ENCODE measurements around the gene PLD1. TPM values are rescaled to one million over a fixed set of nuclear protein-coding genes. Genes with fewer than 3 reads are reported as not detected.

Gene PLD1
- total and polyA plus RNA-seq, 4 donors: 4.9 to 31.5 (median 18.6) TPM

DNA sequence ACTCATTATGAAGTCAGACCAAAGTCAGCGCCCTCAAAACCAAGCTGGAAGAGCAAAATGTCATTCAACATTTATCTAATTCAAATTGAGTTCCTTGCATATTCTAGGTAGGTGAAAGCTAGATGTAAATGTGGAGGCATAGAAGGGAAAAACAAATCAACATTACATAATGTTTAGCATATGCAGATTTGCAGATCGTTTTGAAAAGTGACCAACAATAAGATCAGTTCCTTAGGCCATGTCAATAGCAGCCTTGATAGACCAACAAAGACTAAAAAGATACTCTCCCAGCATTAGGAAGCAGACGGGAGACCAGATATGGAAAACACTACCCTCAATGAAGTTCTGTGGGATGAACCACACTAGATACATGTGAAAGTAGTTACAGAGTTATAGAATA, 83.0 kb downstream of the PLD1 start:
- Histone ChIP-seq H3K4me1 (ENCODE audit: control insufficient read depth in 4 of 4, insufficient read depth in 4 of 4, low read length in 3 of 4) (no peaks in the 10 kb centered on the region), H3K27ac (ENCODE audit: low read depth in 1 of 2, low read length in 2 of 2) (no peak overlapping the region), H3K27me3 (ENCODE audit: control insufficient read depth in 4 of 4, insufficient read depth in 4 of 4, low read length in 3 of 4) (no peaks in the 10 kb centered on the region), H3K4me3 (ENCODE audit: low read depth in 1 of 3, low read length in 3 of 3) (no peak overlapping the region), H3K9ac (ENCODE audit: low read depth in 1 of 2, low read length in 2 of 2) (no peak overlapping the region), H3K36me3 (ENCODE audit: control insufficient read depth in 4 of 4, insufficient read depth in 3 of 4, low read depth in 1 of 4, low read length in 3 of 4) (peaks cover 4 to 26% (median 20%) of the 10 kb centered on the region in 4 donors), H3K9me3 (ENCODE audit: control insufficient read depth in 4 of 4, low read length in 3 of 4) (no peaks in the 10 kb centered on the region)
- TF ChIP-seq NR2F2 (IDR thresholded peaks at IDR 0.05): no peak
- TF ChIP-seq, protein P1, sequence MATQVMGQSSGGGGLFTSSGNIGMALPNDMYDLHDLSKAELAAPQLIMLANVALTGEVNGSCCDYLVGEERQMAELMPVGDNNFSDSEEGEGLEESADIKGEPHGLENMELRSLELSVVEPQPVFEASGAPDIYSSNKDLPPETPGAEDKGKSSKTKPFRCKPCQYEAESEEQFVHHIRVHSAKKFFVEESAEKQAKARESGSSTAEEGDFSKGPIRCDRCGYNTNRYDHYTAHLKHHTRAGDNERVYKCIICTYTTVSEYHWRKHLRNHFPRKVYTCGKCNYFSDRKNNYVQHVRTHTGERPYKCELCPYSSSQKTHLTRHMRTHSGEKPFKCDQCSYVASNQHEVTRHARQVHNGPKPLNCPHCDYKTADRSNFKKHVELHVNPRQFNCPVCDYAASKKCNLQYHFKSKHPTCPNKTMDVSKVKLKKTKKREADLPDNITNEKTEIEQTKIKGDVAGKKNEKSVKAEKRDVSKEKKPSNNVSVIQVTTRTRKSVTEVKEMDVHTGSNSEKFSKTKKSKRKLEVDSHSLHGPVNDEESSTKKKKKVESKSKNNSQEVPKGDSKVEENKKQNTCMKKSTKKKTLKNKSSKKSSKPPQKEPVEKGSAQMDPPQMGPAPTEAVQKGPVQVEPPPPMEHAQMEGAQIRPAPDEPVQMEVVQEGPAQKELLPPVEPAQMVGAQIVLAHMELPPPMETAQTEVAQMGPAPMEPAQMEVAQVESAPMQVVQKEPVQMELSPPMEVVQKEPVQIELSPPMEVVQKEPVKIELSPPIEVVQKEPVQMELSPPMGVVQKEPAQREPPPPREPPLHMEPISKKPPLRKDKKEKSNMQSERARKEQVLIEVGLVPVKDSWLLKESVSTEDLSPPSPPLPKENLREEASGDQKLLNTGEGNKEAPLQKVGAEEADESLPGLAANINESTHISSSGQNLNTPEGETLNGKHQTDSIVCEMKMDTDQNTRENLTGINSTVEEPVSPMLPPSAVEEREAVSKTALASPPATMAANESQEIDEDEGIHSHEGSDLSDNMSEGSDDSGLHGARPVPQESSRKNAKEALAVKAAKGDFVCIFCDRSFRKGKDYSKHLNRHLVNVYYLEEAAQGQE (IDR thresholded peaks at IDR 0.05): no peak
- no peak for TF ChIP-seq HNF4A (conservative IDR thresholded peaks at IDR 0.05)
- TF ChIP-seq RAD21 (IDR thresholded peaks at IDR 0.05): no peak
- TF ChIP-seq JUND (IDR thresholded peaks at IDR 0.05): no peak
- no peak for TF ChIP-seq TAF1 (conservative IDR thresholded peaks at IDR 0.05)
- no peak for TF ChIP-seq YY1 (IDR thresholded peaks at IDR 0.05)
- no peak for TF ChIP-seq GABPA (IDR thresholded peaks at IDR 0.05 in 1 of 2, conservative IDR thresholded peaks at IDR 0.05 in 1 of 2)
- TF ChIP-seq, protein P2, sequence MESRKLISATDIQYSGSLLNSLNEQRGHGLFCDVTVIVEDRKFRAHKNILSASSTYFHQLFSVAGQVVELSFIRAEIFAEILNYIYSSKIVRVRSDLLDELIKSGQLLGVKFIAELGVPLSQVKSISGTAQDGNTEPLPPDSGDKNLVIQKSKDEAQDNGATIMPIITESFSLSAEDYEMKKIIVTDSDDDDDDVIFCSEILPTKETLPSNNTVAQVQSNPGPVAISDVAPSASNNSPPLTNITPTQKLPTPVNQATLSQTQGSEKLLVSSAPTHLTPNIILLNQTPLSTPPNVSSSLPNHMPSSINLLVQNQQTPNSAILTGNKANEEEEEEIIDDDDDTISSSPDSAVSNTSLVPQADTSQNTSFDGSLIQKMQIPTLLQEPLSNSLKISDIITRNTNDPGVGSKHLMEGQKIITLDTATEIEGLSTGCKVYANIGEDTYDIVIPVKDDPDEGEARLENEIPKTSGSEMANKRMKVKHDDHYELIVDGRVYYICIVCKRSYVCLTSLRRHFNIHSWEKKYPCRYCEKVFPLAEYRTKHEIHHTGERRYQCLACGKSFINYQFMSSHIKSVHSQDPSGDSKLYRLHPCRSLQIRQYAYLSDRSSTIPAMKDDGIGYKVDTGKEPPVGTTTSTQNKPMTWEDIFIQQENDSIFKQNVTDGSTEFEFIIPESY (IDR thresholded peaks at IDR 0.05): no peak
- TF ChIP-seq EGR1 (IDR thresholded peaks at IDR 0.05; ENCODE audit: low read depth in 2 of 2): no peak
- TF ChIP-seq, protein P3, sequence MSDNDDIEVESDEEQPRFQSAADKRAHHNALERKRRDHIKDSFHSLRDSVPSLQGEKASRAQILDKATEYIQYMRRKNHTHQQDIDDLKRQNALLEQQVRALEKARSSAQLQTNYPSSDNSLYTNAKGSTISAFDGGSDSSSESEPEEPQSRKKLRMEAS (IDR thresholded peaks at IDR 0.05): no peak
- no peak for TF ChIP-seq RXRA (IDR thresholded peaks at IDR 0.05)
- TF ChIP-seq HNF4G (IDR thresholded peaks at IDR 0.05): no peak
- TF ChIP-seq, protein P4, sequence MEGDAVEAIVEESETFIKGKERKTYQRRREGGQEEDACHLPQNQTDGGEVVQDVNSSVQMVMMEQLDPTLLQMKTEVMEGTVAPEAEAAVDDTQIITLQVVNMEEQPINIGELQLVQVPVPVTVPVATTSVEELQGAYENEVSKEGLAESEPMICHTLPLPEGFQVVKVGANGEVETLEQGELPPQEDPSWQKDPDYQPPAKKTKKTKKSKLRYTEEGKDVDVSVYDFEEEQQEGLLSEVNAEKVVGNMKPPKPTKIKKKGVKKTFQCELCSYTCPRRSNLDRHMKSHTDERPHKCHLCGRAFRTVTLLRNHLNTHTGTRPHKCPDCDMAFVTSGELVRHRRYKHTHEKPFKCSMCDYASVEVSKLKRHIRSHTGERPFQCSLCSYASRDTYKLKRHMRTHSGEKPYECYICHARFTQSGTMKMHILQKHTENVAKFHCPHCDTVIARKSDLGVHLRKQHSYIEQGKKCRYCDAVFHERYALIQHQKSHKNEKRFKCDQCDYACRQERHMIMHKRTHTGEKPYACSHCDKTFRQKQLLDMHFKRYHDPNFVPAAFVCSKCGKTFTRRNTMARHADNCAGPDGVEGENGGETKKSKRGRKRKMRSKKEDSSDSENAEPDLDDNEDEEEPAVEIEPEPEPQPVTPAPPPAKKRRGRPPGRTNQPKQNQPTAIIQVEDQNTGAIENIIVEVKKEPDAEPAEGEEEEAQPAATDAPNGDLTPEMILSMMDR (IDR thresholded peaks at IDR 0.05; ENCODE audit: low read depth, low read length, missing input control): no peak
- TF ChIP-seq, protein P5, sequence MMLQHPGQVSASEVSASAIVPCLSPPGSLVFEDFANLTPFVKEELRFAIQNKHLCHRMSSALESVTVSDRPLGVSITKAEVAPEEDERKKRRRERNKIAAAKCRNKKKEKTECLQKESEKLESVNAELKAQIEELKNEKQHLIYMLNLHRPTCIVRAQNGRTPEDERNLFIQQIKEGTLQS (IDR thresholded peaks at IDR 0.05): no peak
- TF ChIP-seq FOXA2 (IDR thresholded peaks at IDR 0.05): no peak
- WGBS: 84% methylated on average over 3 of the region's 3 CpGs
- DNase-seq (ENCODE audit: low spot score): no peak
